Gastroesophageal sphincter (tissue), 4 donors: ENCODE measurements around the gene PCGF5. TPM values are rescaled to one million over a fixed set of nuclear protein-coding genes. Genes with fewer than 3 reads are reported as not detected.

Experiments
- ATAC-seq: fragments of 150-250 bp; one replicate; pipeline ENCODE4 v1.9.1; 2016; ENCODE audit warnings: mild to moderate bottlenecking, moderate library complexity
- H3K27ac ChIP-seq, 4 donors: fragments of 200-600 bp; sonication (generic) in 3 of 4; 1 replicate in 3 of 4; 2 replicates in 1 of 4; pipeline ENCODE4 v1.5.1; 2016 to 2019
- H3K27me3 ChIP-seq: fragments of 200-600 bp; sonication (generic); one replicate; pipeline ENCODE4 v1.5.1; 2019
- H3K36me3 ChIP-seq, 2 donors: fragments of 200-600 bp; sonication (generic); one replicate each; pipeline ENCODE4 v1.5.1; 2019; ENCODE audit warnings: control low read depth in 1 of 2
- H3K4me1 ChIP-seq, 3 donors: fragments of 200-600 bp; sonication (generic); 1 replicate in 2 of 3; 2 replicates in 1 of 3; pipeline ENCODE4 v1.5.1; 2016 to 2019; ENCODE audit warnings: control low read depth in 2 of 3
- H3K4me3 ChIP-seq, 2 donors: fragments of 200-600 bp; sonication (generic); one replicate each; pipeline ENCODE4 v1.5.1; 2019; ENCODE audit warnings: mild to moderate bottlenecking in 1 of 2, moderate library complexity in 1 of 2
- H3K9me3 ChIP-seq, 3 donors: fragments of 200-600 bp; sonication (generic); one replicate each; pipeline ENCODE4 v1.5.1; 2017 to 2019; ENCODE audit warnings: control low read depth in 2 of 3
- EP300 ChIP-seq: sonication (generic); formaldehyde crosslinking; IDR thresholded peaks from one replicate; pipeline ENCODE4 v1.6.1; 2017; ENCODE audit warnings: antibody characterized with exemption, mild to moderate bottlenecking
- POLR2A ChIP-seq, 2 donors: fragments of 450-650 bp; IDR thresholded peaks; one replicate each; pipeline ENCODE4 v1.6.1; 2017; ENCODE audit warnings: antibody characterized with exemption in 2 of 2, mild to moderate bottlenecking in 2 of 2, moderate library complexity in 1 of 2
- POLR2AphosphoS5 ChIP-seq: sonication (generic); formaldehyde crosslinking; IDR thresholded peaks from one replicate; pipeline ENCODE4 v1.6.1; 2017; ENCODE audit warnings: antibody characterized with exemption
- WGBS, 2 donors: methylation state at CpG; one replicate each; pipeline ENCODE4 v1.1.5; 2018; ENCODE audit warnings: low coverage in 1 of 2; 5-methylcytosine and 5-hydroxymethylcytosine counted together
- total RNA-seq, 4 donors: library from RNA; depleted of rRNA; stranded (reverse); fragments of >200 nt; gene quantifications; one replicate each; pipeline ENCODE4 v1.1.0, GENCODE V29; 2016
- TF ChIP-seq, protein P1 (sequence below), 4 experiments: fragments of 200-600 bp in 2 of 4; fragments of 450-650 bp in 2 of 4; sonication (generic) in 1 of 4; IDR thresholded peaks; one replicate each; pipeline ENCODE4 v1.5.1; 2017 to 2019; ENCODE audit warnings: antibody characterized with exemption in 4 of 4, mild to moderate bottlenecking in 2 of 4, moderate library complexity in 2 of 4

The PCGF5 gene
- total RNA-seq, 4 donors from 2014 or later = 51.5 to 81.6 (median 66.1) TPM

DNA sequence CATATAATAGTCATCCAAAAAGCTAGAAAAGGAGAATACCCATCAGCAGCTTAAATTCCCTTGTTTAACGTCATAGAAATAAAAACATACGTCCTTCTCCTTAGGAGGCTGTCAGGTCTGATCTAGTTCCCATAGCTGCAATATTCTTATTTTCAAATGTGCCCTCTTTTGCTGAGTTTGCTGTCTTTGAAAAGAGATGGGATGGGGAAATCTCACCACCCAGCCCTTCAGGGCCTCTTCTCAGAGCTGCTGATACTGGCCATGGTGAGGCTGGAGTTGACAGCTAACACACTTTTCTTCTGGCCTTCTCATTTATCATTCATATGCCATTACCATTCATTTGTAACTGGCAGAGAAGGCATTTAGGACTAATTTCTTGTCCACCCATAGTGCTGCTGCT, 5.1 kb upstream of the PCGF5 start:
- TF ChIP-seq POLR2A (IDR thresholded peaks at IDR 0.05) (no peak), POLR2AphosphoS5 (no peak), EP300 (no peak)
- TF ChIP-seq, protein P1, sequence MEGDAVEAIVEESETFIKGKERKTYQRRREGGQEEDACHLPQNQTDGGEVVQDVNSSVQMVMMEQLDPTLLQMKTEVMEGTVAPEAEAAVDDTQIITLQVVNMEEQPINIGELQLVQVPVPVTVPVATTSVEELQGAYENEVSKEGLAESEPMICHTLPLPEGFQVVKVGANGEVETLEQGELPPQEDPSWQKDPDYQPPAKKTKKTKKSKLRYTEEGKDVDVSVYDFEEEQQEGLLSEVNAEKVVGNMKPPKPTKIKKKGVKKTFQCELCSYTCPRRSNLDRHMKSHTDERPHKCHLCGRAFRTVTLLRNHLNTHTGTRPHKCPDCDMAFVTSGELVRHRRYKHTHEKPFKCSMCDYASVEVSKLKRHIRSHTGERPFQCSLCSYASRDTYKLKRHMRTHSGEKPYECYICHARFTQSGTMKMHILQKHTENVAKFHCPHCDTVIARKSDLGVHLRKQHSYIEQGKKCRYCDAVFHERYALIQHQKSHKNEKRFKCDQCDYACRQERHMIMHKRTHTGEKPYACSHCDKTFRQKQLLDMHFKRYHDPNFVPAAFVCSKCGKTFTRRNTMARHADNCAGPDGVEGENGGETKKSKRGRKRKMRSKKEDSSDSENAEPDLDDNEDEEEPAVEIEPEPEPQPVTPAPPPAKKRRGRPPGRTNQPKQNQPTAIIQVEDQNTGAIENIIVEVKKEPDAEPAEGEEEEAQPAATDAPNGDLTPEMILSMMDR (IDR thresholded peaks at IDR 0.05) = no peak
- H3K4me1 ChIP-seq = peaks cover 0 to 31% (median 0%) of the 10 kb centered on the region in 3 donors
- H3K27me3 ChIP-seq = no peaks in the 10 kb centered on the region
- H3K4me3 ChIP-seq = no peak overlapping the region
- H3K27ac ChIP-seq = no peak overlapping the region
- WGBS, 2 donors = 74 to 84% methylated on average over 2 of the region's 2 CpGs
- ATAC-seq = no peak
- H3K36me3 ChIP-seq = no peaks in the 10 kb centered on the region
- no peaks in the 10 kb centered on the region for H3K9me3 ChIP-seq

DNA sequence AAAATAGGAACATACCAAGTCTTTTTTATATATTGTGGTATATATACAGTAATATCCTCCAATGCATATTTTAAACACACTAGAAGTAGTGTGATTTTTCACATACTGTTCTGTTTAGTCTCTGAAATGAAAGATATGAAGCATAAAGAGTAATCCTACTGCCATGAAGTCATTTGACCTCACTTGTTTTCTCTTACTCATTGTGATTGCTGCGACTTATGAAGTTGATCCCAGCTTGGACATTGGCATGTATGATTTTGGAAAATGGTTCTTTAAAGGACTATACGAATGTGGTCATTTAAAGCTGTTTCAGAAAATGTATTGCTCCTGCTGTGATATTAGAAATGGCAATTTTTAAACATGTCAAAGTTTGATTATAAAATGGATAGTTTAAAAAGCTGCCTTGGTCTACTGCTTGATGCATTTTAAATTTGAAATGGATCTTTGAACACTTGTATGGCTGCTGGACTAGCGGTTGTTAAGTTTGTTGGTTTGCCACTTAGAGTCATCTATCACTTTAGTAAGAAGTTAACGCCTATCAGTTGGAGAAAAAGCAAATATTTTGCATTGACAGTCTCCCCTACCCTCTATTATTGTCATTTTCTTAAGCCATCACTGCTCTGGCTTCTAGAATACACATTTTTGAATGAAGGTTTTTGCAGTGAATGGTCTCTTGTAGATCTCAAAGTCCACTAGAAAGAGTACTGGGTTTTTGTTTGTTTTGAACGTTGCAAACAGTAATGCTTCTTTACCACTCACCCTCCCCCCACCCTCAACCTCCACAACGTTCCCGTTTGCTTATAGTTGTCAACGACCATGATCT, 881 bp upstream of the PCGF5 start:
- H3K9me3 ChIP-seq = no peaks in the 10 kb centered on the region
- peak overlapping the region in 3 of 4 donors; percentile 92 to 95 (median 93) for H3K27ac ChIP-seq
- H3K36me3 ChIP-seq = no peaks in the 10 kb centered on the region
- TF ChIP-seq POLR2AphosphoS5 (no peak), EP300 (no peak), POLR2A (IDR thresholded peaks at IDR 0.05) (no peak)
- TF ChIP-seq, protein P1 (IDR thresholded peaks at IDR 0.05) = no peak
- H3K4me3 ChIP-seq = peak overlapping the region in 1 of 2 donors; percentile 85
- H3K27me3 ChIP-seq = no peaks in the 10 kb centered on the region
- no peak for ATAC-seq
- WGBS, 2 donors = 27 to 31% methylated on average over 8 of the region's 8 CpGs
- peaks cover 0 to 48% (median 0%) of the 10 kb centered on the region in 3 donors for H3K4me1 ChIP-seq

DNA sequence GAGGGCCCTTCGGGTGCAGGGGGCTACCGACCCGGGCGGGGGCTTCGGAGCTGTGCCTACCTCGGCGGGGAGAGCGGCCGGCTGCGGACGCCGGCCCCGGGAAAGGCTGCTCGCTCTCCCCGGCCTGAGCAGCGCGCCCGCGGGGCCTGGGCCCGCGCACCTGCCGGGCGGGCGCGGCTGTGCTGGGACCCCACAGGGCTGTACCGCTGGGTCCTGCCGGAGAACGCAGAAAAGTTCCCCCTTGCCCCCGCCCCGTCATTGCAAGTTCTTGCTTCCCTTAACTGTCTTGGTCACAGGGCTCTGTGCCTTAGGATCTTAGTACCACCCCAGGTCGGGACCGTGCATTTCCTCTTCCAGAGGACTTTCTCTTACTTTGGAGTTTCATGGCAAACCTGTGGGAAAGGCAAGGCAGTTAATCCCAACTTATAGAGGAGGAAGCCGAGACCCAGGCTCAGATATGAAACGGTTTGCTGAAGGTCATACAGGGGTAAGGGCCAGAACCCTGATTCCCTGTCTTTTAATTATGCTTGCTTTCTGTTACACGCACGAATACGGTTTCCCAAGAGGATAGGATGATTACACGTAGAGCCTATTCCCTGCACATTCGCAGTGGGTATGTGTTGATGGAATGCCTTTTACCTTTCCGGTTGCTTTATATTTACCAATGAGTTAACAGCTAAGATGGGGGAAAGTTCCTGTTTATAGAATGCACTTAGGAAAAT, 652 bp downstream of the PCGF5 start:
- TF ChIP-seq POLR2AphosphoS5 (no peak), POLR2A (IDR thresholded peaks at IDR 0.05) (no peak)
- TF ChIP-seq, protein P1 (IDR thresholded peaks at IDR 0.05) = no peak
- Histone ChIP-seq H3K4me3 (peak overlapping the region; percentile 52 to 85), H3K9me3 (no peaks in the 10 kb centered on the region), H3K36me3 (no peaks in the 10 kb centered on the region), H3K27ac (peak overlapping the region; percentile 62 to 95 (median 92)), H3K4me1 (peaks cover 0 to 58% (median 0%) of the 10 kb centered on the region in 3 donors), H3K27me3 (no peaks in the 10 kb centered on the region)
- peak; percentile 32 for ATAC-seq
- whole genome bisulfite sequencing, 2 donors = 5% methylated on average over 8 to 9 of the region's 40 CpGs

DNA sequence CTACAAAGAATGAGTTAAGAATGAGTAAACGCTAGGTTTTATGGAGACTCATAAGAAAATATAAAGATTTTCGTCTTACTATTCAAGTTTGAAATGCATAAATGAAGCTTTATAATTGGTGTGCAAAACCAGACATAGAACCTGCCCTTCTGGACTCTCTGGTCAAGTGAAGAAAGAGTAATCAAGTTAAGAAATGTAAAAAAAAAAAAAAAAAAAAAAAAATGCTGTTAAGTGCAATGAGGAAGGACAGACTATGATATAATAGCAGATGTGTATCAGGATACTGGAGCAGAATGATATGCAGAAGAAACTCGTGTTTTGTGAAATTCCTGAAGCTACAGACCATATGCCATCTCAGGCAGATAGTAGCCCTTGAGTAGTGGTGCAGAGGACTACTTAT, 5.6 kb downstream of the PCGF5 start:
- Histone ChIP-seq H3K36me3 (no peaks in the 10 kb centered on the region), H3K27me3 (no peaks in the 10 kb centered on the region), H3K4me1 (peaks cover 0 to 58% (median 0%) of the 10 kb centered on the region in 3 donors), H3K4me3 (no peak overlapping the region), H3K27ac (no peak overlapping the region), H3K9me3 (no peaks in the 10 kb centered on the region)
- ATAC-seq = no peak
- no peak for TF ChIP-seq EP300
- TF ChIP-seq POLR2A (IDR thresholded peaks at IDR 0.05) = no peak
- 78 to 88% methylated on average over 3 of the region's 3 CpGs for WGBS, 2 donors

DNA sequence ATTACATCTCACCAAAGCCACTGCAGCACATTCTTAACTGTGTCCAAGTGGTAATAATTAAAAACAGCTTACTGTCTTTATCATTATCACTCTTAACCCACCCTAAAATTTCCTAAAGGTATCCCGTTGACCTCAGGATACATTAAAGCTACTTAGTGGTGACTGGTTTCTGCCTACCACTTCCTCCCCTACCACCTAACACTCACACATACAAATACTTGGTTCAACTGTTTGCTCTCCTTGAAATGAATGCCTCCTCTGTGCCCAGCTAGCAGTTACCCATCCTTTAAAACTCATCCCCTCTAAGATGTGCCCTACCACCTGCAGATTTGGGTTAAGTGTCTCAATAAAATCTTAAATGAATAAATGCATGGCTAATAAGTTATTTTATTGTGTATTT, 7.1 kb downstream of the PCGF5 start:
- no peak for ATAC-seq
- no peaks in the 10 kb centered on the region for H3K27me3 ChIP-seq
- no peak overlapping the region for H3K27ac ChIP-seq
- 65 to 82% methylated on average over 1 of the region's 1 CpG for WGBS, 2 donors
- TF ChIP-seq POLR2A (IDR thresholded peaks at IDR 0.05) (no peak), EP300 (no peak), POLR2AphosphoS5 (no peak)
- TF ChIP-seq, protein P1 (IDR thresholded peaks at IDR 0.05) = no peak
- no peaks in the 10 kb centered on the region for H3K36me3 ChIP-seq
- peaks cover 0 to 46% (median 0%) of the 10 kb centered on the region in 3 donors for H3K4me1 ChIP-seq
- no peaks in the 10 kb centered on the region for H3K9me3 ChIP-seq
- H3K4me3 ChIP-seq = no peak overlapping the region
